GM23338 (cell line): ENCODE data around the gene PLA2G6. TPM values are rescaled to one million over a fixed set of nuclear protein-coding genes. Genes with fewer than 3 reads are reported as not detected.

Experiments used
- ATAC-seq: fragments of 200-7000 bp; cut with Tn5 transposase; 3 replicates; pipeline ENCODE4 v1.9.1; 2020
- DNase-seq: peaks from one replicate; pipeline ENCODE4 v3.0.0-alpha.2; 2015; ENCODE audit warnings: low spot score
- H2AFZ ChIP-seq: fragments of 200-600 bp; sonication (generic); 2 replicates; pipeline ENCODE4 v1.8.0; 2016; ENCODE audit warnings: antibody characterized with exemption, mild to moderate bottlenecking, moderate library complexity
- H3F3A ChIP-seq: fragments of 200-600 bp; sonication (generic); replicated peaks from 2 replicates; pipeline ENCODE4 v1.8.0; 2017; ENCODE audit warnings: antibody characterized with exemption, mixed run types, low read depth
- H3K27ac ChIP-seq: fragments of 200-600 bp; sonication (generic); 2 replicates; pipeline ENCODE4 v1.6.1; 2016; ENCODE audit warnings: low read depth
- H3K27me3 ChIP-seq: fragments of 200-600 bp; sonication (generic); 2 replicates; pipeline ENCODE4 v1.8.0; 2016; ENCODE audit warnings: mild to moderate bottlenecking, mixed run types, moderate library complexity; ENCODE audit not compliant: insufficient read depth
- H3K36me3 ChIP-seq: fragments of 200-600 bp; sonication (generic); 2 replicates; pipeline ENCODE4 v1.8.0; 2016; ENCODE audit warnings: mild to moderate bottlenecking; ENCODE audit not compliant: insufficient read depth
- H3K4me1 ChIP-seq: fragments of 200-600 bp; sonication (generic); 2 replicates; pipeline ENCODE4 v1.8.0; 2016; ENCODE audit warnings: mild to moderate bottlenecking, moderate library complexity; ENCODE audit not compliant: insufficient read depth
- H3K4me2 ChIP-seq: fragments of 200-600 bp; sonication (generic); 2 replicates; pipeline ENCODE4 v1.7.1; 2017; ENCODE audit warnings: mixed run types
- H3K4me3 ChIP-seq: fragments of 200-600 bp; sonication (generic); 2 replicates; pipeline ENCODE4 v1.6.1; 2016; ENCODE audit warnings: mixed run types
- H3K79me2 ChIP-seq: fragments of 200-600 bp; sonication (generic); replicated peaks from 2 replicates; pipeline ENCODE4 v1.8.0; 2017; ENCODE audit warnings: mild to moderate bottlenecking; ENCODE audit not compliant: insufficient read depth
- H3K9me2 ChIP-seq: fragments of 200-600 bp; sonication (generic); 2 replicates; pipeline ENCODE4 v1.8.0; 2017; ENCODE audit not compliant: insufficient read depth
- H4K20me1 ChIP-seq: fragments of 200-600 bp; sonication (generic); replicated peaks from 2 replicates; pipeline ENCODE4 v1.8.0; 2017; ENCODE audit warnings: mild to moderate bottlenecking; ENCODE audit not compliant: insufficient read depth
- H3K27ac Mint-ChIP-seq: 2 replicates; pipeline ENCODE4 v1.8.0; 2020; ENCODE audit warnings: inconsistent platforms, mild to moderate bottlenecking, moderate library complexity, mixed read lengths
- H3K27me3 Mint-ChIP-seq: 3 replicates; pipeline ENCODE4 v1.8.0; 2022; ENCODE audit warnings: low read depth, mild to moderate bottlenecking, moderate library complexity, mixed read lengths, inconsistent platforms; ENCODE audit not compliant: insufficient read depth, poor library complexity
- H3K36me3 Mint-ChIP-seq: 3 replicates; pipeline ENCODE4 v1.8.0; 2021; ENCODE audit warnings: low read depth, mild to moderate bottlenecking, inconsistent platforms, moderate library complexity, mixed read lengths
- H3K4me1 Mint-ChIP-seq: 3 replicates; pipeline ENCODE4 v1.8.0; 2020; ENCODE audit warnings: mild to moderate bottlenecking, inconsistent platforms, mixed read lengths
- H3K4me3 Mint-ChIP-seq: 3 replicates; pipeline ENCODE4 v1.8.0; 2021; ENCODE audit warnings: moderate library complexity, mild to moderate bottlenecking, inconsistent platforms, mixed read lengths
- H3K9me3 Mint-ChIP-seq: 3 replicates; pipeline ENCODE4 v1.8.0; 2020; ENCODE audit warnings: moderate library complexity, mild to moderate bottlenecking, inconsistent platforms, mixed read lengths
- CREB1 ChIP-seq: fragments of 250-450 bp; sonication (Bioruptor Pico); IDR thresholded peaks from 2 replicates; pipeline ENCODE4 v1.5.0; 2020; ENCODE audit warnings: low read depth, mild to moderate bottlenecking, moderate library complexity
- EZH2phosphoT487 ChIP-seq: fragments of 200-600 bp; sonication (generic); IDR thresholded peaks from one replicate; pipeline ENCODE4 v1.8.1; 2018; ENCODE audit warnings: antibody characterized with exemption; ENCODE audit not compliant: unreplicated experiment
- STAT1 ChIP-seq: IDR thresholded peaks from one replicate; pipeline ENCODE4 v1.6.1; 2016; ENCODE audit warnings: antibody characterized with exemption; ENCODE audit not compliant: unreplicated experiment
- ZNF114 ChIP-seq: fragments of 250-450 bp; sonication (Bioruptor Pico); IDR thresholded peaks from 2 replicates; pipeline ENCODE4 v1.5.0; 2020; ENCODE audit warnings: mild to moderate bottlenecking, moderate library complexity
- ZNF331 ChIP-seq: fragments of 250-450 bp; sonication (Bioruptor Pico); IDR thresholded peaks from 2 replicates; pipeline ENCODE4 v1.5.0; 2020; ENCODE audit warnings: low read depth, mild to moderate bottlenecking, moderate library complexity
- polyA plus RNA-seq: library from polyadenylated mRNA; unstranded; fragments of >200 nt; fragmentation: Nextera tagmentation; extraction: Ambion mirVana; gene quantifications from 2 replicates; pipeline ENCODE4 v1.2.1, GENCODE V29; 2016
- total RNA-seq: library from RNA; depleted of rRNA; stranded (reverse); fragments of >200 nt; shearing (Covaris generic); gene quantifications from 2 replicates; pipeline ENCODE4 v1.2.3, GENCODE V29; 2014
- TF ChIP-seq, protein P1 (sequence below): fragments of 250-450 bp; sonication (Bioruptor Pico); IDR thresholded peaks from 2 replicates; pipeline ENCODE4 v1.5.0; 2020; ENCODE audit warnings: mild to moderate bottlenecking, moderate library complexity

PLA2G6 gene
- total and polyA plus RNA-seq, 2 experiments from 2014 or later = 4.5 to 12.6 TPM

DNA sequence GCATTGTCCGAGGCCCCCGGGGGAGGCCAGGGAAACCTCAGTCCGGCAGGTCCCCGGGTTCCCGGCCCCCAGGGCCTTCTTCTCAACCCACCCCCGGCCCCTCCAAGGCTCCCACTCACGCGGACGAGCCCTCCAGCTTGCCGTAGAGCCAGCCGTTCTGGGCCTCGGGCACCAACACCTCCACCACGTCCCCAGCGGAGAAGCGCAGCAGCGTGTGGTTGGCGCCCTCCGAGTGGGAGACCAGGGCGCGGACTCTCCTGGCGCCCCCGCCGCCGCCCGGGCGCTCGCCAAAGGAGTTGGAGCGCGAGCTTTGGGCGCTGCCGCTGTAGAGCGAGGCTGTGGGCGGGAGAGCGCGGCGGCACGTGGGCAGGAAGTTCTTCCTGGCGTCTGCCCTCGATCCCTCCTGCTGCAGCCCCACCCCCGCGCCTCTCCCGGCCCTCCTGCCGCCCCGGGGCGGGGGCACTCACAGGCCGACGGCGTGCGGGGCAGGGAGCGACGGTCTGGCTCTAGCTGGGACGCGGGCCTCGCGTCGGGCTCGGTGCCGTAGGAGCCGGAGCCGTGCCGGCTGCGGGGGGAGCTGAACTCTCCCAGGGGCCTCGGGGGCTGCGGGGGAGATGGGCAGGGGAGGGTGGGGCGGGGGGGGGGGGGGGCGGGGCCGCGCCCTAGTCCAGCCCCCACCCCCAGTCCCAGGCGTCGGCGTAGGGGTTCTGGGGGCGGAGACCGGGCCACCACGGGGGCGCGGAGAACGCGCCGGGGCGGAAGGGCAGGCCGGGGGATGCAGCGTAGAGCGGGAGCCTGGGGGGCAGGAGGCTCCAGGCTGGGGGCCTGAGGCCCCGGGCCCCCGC, 92.8 kb downstream of the PLA2G6 start (continued):
- TF ChIP-seq, protein P1, sequence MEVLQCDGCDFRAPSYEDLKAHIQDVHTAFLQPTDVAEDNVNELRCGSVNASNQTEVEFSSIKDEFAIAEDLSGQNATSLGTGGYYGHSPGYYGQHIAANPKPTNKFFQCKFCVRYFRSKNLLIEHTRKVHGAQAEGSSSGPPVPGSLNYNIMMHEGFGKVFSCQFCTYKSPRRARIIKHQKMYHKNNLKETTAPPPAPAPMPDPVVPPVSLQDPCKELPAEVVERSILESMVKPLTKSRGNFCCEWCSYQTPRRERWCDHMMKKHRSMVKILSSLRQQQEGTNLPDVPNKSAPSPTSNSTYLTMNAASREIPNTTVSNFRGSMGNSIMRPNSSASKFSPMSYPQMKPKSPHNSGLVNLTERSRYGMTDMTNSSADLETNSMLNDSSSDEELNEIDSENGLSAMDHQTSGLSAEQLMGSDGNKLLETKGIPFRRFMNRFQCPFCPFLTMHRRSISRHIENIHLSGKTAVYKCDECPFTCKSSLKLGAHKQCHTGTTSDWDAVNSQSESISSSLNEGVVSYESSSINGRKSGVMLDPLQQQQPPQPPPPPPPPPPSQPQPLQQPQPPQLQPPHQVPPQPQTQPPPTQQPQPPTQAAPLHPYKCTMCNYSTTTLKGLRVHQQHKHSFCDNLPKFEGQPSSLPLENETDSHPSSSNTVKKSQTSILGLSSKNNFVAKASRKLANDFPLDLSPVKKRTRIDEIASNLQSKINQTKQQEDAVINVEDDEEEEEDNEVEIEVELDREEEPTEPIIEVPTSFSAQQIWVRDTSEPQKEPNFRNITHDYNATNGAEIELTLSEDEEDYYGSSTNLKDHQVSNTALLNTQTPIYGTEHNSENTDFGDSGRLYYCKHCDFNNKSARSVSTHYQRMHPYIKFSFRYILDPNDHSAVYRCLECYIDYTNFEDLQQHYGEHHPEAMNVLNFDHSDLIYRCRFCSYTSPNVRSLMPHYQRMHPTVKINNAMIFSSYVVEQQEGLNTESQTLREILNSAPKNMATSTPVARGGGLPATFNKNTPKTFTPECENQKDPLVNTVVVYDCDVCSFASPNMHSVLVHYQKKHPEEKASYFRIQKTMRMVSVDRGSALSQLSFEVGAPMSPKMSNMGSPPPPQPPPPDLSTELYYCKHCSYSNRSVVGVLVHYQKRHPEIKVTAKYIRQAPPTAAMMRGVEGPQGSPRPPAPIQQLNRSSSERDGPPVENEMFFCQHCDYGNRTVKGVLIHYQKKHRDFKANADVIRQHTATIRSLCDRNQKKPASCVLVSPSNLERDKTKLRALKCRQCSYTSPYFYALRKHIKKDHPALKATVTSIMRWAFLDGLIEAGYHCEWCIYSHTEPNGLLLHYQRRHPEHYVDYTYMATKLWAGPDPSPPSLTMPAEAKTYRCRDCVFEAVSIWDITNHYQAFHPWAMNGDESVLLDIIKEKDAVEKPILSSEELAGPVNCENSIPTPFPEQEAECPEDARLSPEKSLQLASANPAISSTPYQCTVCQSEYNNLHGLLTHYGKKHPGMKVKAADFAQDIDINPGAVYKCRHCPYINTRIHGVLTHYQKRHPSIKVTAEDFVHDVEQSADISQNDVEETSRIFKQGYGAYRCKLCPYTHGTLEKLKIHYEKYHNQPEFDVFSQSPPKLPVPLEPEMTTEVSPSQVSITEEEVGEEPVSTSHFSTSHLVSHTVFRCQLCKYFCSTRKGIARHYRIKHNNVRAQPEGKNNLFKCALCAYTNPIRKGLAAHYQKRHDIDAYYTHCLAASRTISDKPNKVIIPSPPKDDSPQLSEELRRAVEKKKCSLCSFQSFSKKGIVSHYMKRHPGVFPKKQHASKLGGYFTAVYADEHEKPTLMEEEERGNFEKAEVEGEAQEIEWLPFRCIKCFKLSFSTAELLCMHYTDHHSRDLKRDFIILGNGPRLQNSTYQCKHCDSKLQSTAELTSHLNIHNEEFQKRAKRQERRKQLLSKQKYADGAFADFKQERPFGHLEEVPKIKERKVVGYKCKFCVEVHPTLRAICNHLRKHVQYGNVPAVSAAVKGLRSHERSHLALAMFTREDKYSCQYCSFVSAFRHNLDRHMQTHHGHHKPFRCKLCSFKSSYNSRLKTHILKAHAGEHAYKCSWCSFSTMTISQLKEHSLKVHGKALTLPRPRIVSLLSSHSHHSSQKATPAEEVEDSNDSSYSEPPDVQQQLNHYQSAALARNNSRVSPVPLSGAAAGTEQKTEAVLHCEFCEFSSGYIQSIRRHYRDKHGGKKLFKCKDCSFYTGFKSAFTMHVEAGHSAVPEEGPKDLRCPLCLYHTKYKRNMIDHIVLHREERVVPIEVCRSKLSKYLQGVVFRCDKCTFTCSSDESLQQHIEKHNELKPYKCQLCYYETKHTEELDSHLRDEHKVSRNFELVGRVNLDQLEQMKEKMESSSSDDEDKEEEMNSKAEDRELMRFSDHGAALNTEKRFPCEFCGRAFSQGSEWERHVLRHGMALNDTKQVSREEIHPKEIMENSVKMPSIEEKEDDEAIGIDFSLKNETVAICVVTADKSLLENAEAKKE (CRISPR knock-in tag) = no peak
- TF ChIP-seq ZNF114 = no peak

GRCh38 chr22:38087855-38088254, 93.8 kb downstream of the PLA2G6 start:
- Histone ChIP-seq H3K36me3 (no peaks in the 10 kb centered on the region), H3F3A (0 out of 2 replicates have a peak, but pooled peaks cover 5% of the 10 kb centered on the region), H3K27ac (no peak overlapping the region), H3K4me2 (no peak overlapping the region), H3K27me3 (peaks cover 8% of the 10 kb centered on the region), H3K79me2 (no peaks in the 10 kb centered on the region; the same call in 1 of the 2 replicates), H4K20me1 (no peaks in the 10 kb centered on the region), H3K4me3 (no peak overlapping the region), H2AFZ (no peak overlapping the region), H3K4me1 (peaks cover 20% of the 10 kb centered on the region; the same call in 1 of the 2 replicates), H3K9me2 (no peaks in the 10 kb centered on the region)
- Mint-ChIP-seq H3K4me3 (peak overlapping the region; percentile 15; the same call in 1 of the 3 replicates), H3K4me1 (peaks cover 12% of the 10 kb centered on the region; the same call in 2 of the 3 replicates), H3K27ac (no peak overlapping the region), H3K9me3 (no peaks in the 10 kb centered on the region), H3K27me3 (peaks cover 15% of the 10 kb centered on the region), H3K36me3 (no peaks in the 10 kb centered on the region; the same call in 2 of the 3 replicates)
- no peak for TF ChIP-seq ZNF331 (CRISPR knock-in tag)
- no peak for TF ChIP-seq STAT1
- TF ChIP-seq CREB1 (CRISPR knock-in tag) = no peak
- no peak for TF ChIP-seq EZH2phosphoT487
- DNase-seq (no peak), ATAC-seq (no peak)
